Naive thymus-derived CD4-positive, alpha-beta T cell (primary cell): ENCODE data around the gene KCNK17. TPM values are rescaled to one million over a fixed set of nuclear protein-coding genes. Genes with fewer than 3 reads are reported as not detected.

Source experiments
- ATAC-seq: fragments of 150-1000 bp; cut with Tn5 transposase; 2 replicates; pipeline ENCODE4 v1.10.0; 2021; ENCODE audit warnings: mild to moderate bottlenecking, moderate library complexity
- CTCF ChIA-PET: fragments of 350-600 bp; sonication (Branson Sonifier 250); formaldehyde crosslinking; loops from one replicate; lab custom pipeline; 2021; ENCODE audit warnings: antibody characterized with exemption; lab: Charles Lee
- POLR2A ChIA-PET: fragments of 350-600 bp; sonication (Branson Sonifier 250); formaldehyde crosslinking; loops from one replicate; lab custom pipeline; 2021; ENCODE audit warnings: antibody characterized with exemption, inconsistent platforms; lab: Charles Lee
- DNase-seq, 9 donors: peaks; one replicate each; pipeline versions ENCODE4 v3.0.0 to v3.0.0-alpha.2; 2020 to 2022; ENCODE audit warnings: mixed read lengths in 1 of 9
- H3K27ac ChIP-seq: one replicate; pipeline ENCODE4 v1.7.0; 2013; ENCODE audit warnings: mild to moderate bottlenecking, low read depth, low read length, moderate library complexity
- H3K27me3 ChIP-seq, 2 donors: one replicate each; pipeline ENCODE4 v1.7.0; 2013; ENCODE audit warnings: low read length in 2 of 2, mild to moderate bottlenecking in 2 of 2, moderate library complexity in 2 of 2; ENCODE audit not compliant: control insufficient read depth in 2 of 2, insufficient read depth in 2 of 2
- H3K36me3 ChIP-seq, 3 experiments: 1 replicate in 2 of 3; 2 replicates in 1 of 3; pipeline ENCODE4 v1.7.0; 2013; ENCODE audit warnings: low read length in 3 of 3, mild to moderate bottlenecking in 3 of 3, moderate library complexity in 1 of 3; ENCODE audit not compliant: insufficient read depth in 3 of 3, control insufficient read depth in 2 of 3
- H3K4me1 ChIP-seq, 2 donors: one replicate each; pipeline ENCODE4 v1.7.0; 2013; ENCODE audit warnings: low read length in 2 of 2, mild to moderate bottlenecking in 2 of 2, moderate library complexity in 1 of 2; ENCODE audit not compliant: control insufficient read depth in 2 of 2, insufficient read depth in 2 of 2
- H3K4me3 ChIP-seq: 2 replicates; pipeline ENCODE4 v1.7.0; 2013; ENCODE audit warnings: mild to moderate bottlenecking, low read length
- H3K9me3 ChIP-seq, 3 experiments: 1 replicate in 2 of 3; 2 replicates in 1 of 3; pipeline ENCODE4 v1.7.0; 2013; ENCODE audit warnings: low read length in 3 of 3; ENCODE audit not compliant: control insufficient read depth in 2 of 3
- H3K27ac Mint-ChIP-seq, 9 donors: one replicate each; pipeline ENCODE4 v1.8.0; 2020 to 2022; ENCODE audit warnings: mixed read lengths in 9 of 9, mild to moderate bottlenecking in 8 of 9, moderate library complexity in 5 of 9, inconsistent platforms in 2 of 9
- H3K27me3 Mint-ChIP-seq, 5 donors: one replicate each; pipeline ENCODE4 v1.8.0; 2021 to 2022; ENCODE audit warnings: mixed read lengths in 5 of 5, mild to moderate bottlenecking in 1 of 5
- H3K36me3 Mint-ChIP-seq, 5 donors: one replicate each; pipeline ENCODE4 v1.8.0; 2020 to 2022; ENCODE audit warnings: mixed read lengths in 5 of 5, mild to moderate bottlenecking in 3 of 5, inconsistent platforms in 1 of 5
- H3K4me1 Mint-ChIP-seq, 7 donors: one replicate each; pipeline ENCODE4 v1.8.0; 2020 to 2022; ENCODE audit warnings: mixed read lengths in 7 of 7, mild to moderate bottlenecking in 3 of 7, inconsistent platforms in 1 of 7
- H3K4me3 Mint-ChIP-seq, 10 donors: one replicate each; pipeline ENCODE4 v1.8.0; 2020 to 2022; ENCODE audit warnings: mild to moderate bottlenecking in 10 of 10, mixed read lengths in 10 of 10, moderate library complexity in 6 of 10, inconsistent platforms in 2 of 10
- H3K9me3 Mint-ChIP-seq, 11 donors: one replicate each; pipeline ENCODE4 v1.8.0; 2020 to 2022; ENCODE audit warnings: mixed read lengths in 11 of 11, mild to moderate bottlenecking in 4 of 11, inconsistent platforms in 1 of 11, moderate library complexity in 1 of 11
- intact Hi-C, 2 donors: fragments of 100-400 bp; cut with micrococcal nuclease; formaldehyde crosslinking; loops; one replicate each; pipeline ENCODE4 v1.15.1; 2023
- polyA plus RNA-seq, 2 donors: library from polyadenylated mRNA; unstranded; fragments of 300-500 nt; fragmentation: Illumina TruSeq; gene quantifications; one replicate each; pipeline ENCODE4 v1.2.3, GENCODE V29; 2021
- total RNA-seq, 6 experiments: library from RNA in 5 of 6; stranded (reverse) in 5 of 6; gene quantifications; 1 replicate in 5 of 6; 2 replicates in 1 of 6; pipeline ENCODE4 v1.2.3 and lab custom pipeline; 2021 to 2026

Gene KCNK17
- total and polyA plus RNA-seq, 7 experiments from 2014 or later, result 0.72 TPM; not detected in 6

DNA sequence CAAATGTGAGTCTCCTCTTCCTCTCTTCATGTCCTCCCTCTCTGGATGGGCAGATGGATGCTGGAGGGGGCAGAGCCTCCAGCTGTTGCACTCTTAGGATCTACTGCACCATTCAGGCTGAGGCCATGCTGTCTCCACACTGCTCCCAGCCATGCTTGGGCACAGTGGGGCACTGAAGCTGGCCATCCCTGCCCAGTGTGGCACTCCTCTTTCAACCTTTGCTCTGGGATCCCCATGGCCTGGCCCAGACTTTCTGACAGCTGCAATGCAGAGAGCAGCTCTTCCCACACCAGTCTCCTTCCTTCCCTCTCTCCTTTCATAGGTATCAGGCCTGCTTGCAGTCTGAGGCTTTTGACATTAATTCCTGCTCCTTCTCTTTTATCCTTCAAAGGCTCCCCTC lies 9.3 kb downstream of the KCNK17 start:
- Mint-ChIP-seq H3K4me1 (peaks cover 0 to 9% (median 4%) of the 10 kb centered on the region in 7 donors), H3K27me3 (peaks cover 0 to 8% (median under 1%) of the 10 kb centered on the region in 5 donors), H3K4me3 (no peak overlapping the region), H3K27ac (peak overlapping the region in 1 of 9 donors; percentile 48), H3K36me3 (no peaks in the 10 kb centered on the region), H3K9me3 (peaks cover 0 to 2% (median 0%) of the 10 kb centered on the region in 11 donors)
- no peak overlapping the region for H3K27ac ChIP-seq
- H3K4me3 ChIP-seq, result no peak overlapping the region
- ChIA-PET POLR2A (no interaction called here), CTCF (interaction anchor here (1.0 to 1.2 kb wide), 5 partner anchors 138 to 435 kb away, joined by 3 to 5 read pairs (median 3); no protein-coding TSS in a partner anchor)
- no peaks in the 10 kb centered on the region for H3K9me3 ChIP-seq
- DNase-seq, result no peak
- no peaks in the 10 kb centered on the region for H3K27me3 ChIP-seq
- no peaks in the 10 kb centered on the region for H3K4me1 ChIP-seq
- H3K36me3 ChIP-seq, result no peaks in the 10 kb centered on the region
- no peak for ATAC-seq
- intact Hi-C loops, result no loop called here

DNA sequence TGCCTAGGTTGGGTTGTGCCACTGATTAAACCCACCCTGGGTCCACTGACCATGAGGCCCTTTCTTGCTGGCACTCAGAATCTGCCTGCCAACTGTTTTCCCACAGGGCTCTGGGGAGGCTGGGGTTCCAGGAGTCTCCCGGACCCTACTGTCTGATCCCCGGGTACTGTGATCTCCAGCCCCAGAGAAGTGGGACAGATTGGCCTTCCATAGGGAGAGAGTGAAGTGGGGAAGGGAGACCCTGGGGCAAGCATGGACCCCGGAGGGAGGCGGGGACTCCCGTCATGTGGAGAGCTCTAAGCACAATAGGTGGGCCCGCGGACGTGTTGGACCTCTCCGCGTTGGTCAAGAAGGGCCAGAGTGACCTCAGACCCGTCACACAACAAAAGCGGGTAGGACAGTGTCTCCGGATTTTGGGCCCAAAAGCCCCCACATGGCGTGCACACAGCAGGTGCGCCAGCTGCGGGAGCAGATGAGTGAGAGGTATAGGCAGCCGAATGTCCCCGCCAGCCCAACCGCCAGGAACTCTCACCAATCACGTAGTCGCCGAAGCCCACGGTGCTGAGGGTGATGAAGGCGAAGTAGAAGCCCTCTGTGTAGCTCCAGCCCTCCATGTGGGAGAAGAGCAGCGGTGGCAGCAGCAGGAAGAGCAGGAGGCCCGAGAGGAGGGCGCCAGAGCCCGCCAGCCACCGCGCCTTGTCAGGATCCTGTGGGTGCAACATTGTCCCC lies 10.6 kb downstream of the KCNK17 start:
- H3K9me3 ChIP-seq, result no peaks in the 10 kb centered on the region
- H3K9me3 Mint-ChIP-seq, result peaks cover 0 to 2% (median 0%) of the 10 kb centered on the region in 11 donors
- no peaks in the 10 kb centered on the region for H3K36me3 Mint-ChIP-seq
- H3K27ac ChIP-seq, result no peak overlapping the region
- peaks cover 0 to 9% (median 4%) of the 10 kb centered on the region in 7 donors for H3K4me1 Mint-ChIP-seq
- ChIA-PET POLR2A (interaction anchor here (1.2 kb wide), 1 partner anchor 427 kb away, joined by 4 read pairs; no protein-coding TSS in a partner anchor), CTCF (interaction anchor here (0.7 to 3.2 kb wide), 13 partner anchors 17 to 432 kb away, joined by 3 to 26 read pairs (median 7); no protein-coding TSS in a partner anchor)
- DNase-seq, result no peak
- no peaks in the 10 kb centered on the region for H3K4me1 ChIP-seq
- H3K4me3 ChIP-seq, result no peak overlapping the region
- peak overlapping the region in 1 of 10 donors; percentile 80 for H3K4me3 Mint-ChIP-seq
- ATAC-seq, result no peak
- intact Hi-C loops, result loop anchor here (1.0 kb wide), 9 partner anchors 74 to 431 kb away; partner anchors contain the start of gene KCNK5 (in 1 of the 2)
- H3K27me3 ChIP-seq, result no peaks in the 10 kb centered on the region
- peaks cover 0 to 6% (median 0%) of the 10 kb centered on the region in 5 donors for H3K27me3 Mint-ChIP-seq
- H3K36me3 ChIP-seq, result no peaks in the 10 kb centered on the region
- peak overlapping the region in 1 of 9 donors; percentile 22 for H3K27ac Mint-ChIP-seq

DNA sequence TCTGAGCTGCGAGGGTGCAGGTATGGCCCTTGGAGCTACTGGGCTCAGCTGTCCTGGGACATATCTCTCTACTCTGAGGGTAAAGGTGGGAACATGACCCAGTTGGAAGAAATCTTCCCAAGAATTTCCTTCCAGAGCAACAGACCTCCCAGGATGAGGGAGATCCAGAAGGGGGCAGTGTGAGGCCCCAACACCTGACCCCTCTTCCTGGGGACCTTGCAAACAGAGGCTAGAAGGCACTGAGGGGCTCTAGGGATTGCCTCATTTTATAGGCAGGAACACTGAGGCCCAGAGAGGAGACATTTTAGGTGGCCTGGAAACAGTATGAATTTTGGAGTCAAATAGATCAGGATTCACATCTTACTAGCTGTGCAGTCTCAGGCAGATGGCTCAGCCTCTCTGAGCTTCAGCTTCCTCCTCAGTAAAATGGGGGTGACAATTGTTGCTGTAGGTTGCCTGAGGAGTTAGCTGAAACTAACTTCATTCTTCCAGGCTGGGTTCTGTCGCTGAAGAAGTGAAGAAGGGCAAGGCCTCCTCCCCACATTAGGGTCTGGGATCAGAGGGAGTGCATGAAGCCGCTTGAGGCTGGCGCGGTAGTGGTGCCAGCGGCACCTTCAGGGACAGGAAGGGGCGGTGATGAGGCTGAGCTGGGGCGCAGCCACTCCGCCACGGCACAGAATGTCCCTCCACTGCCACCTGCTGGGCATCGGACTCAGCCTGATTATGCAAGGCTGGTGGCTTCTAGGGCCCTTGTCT lies 11.4 kb downstream of the KCNK17 start:
- DNase-seq, result peak; percentile 60 to 86 (median 79)
- intact Hi-C loops, result loop anchor here (1.0 kb wide), 9 partner anchors 74 to 431 kb away; partner anchors contain the start of gene KCNK5 (in 1 of the 2)
- H3K27me3 Mint-ChIP-seq, result peaks cover 0 to 6% (median 0%) of the 10 kb centered on the region in 5 donors
- H3K4me3 Mint-ChIP-seq, result peak overlapping the region; percentile 28 to 86 (median 76)
- H3K36me3 ChIP-seq, result no peaks in the 10 kb centered on the region
- ATAC-seq, result peak; percentile 94
- no peak overlapping the region for H3K27ac ChIP-seq
- H3K4me1 Mint-ChIP-seq, result peaks cover 0 to 9% (median 4%) of the 10 kb centered on the region in 7 donors
- H3K27ac Mint-ChIP-seq, result peak overlapping the region in 3 of 9 donors; percentile 16 to 48 (median 18)
- H3K9me3 ChIP-seq, result no peaks in the 10 kb centered on the region
- H3K9me3 Mint-ChIP-seq, result peaks cover 0 to 2% (median 0%) of the 10 kb centered on the region in 11 donors
- H3K36me3 Mint-ChIP-seq, result no peaks in the 10 kb centered on the region
- CTCF ChIA-PET, result interaction anchor here (0.7 to 3.2 kb wide), 14 partner anchors 18 to 432 kb away, joined by 3 to 26 read pairs (median 6); no protein-coding TSS in a partner anchor
- H3K4me3 ChIP-seq, result peak overlapping the region; percentile 45
- POLR2A ChIA-PET, result interaction anchor here (0.7 to 1.2 kb wide), 2 partner anchors 39 to 426 kb away, joined by 3 to 4 read pairs; no protein-coding TSS in a partner anchor
- no peaks in the 10 kb centered on the region for H3K4me1 ChIP-seq
- H3K27me3 ChIP-seq, result no peaks in the 10 kb centered on the region

DNA sequence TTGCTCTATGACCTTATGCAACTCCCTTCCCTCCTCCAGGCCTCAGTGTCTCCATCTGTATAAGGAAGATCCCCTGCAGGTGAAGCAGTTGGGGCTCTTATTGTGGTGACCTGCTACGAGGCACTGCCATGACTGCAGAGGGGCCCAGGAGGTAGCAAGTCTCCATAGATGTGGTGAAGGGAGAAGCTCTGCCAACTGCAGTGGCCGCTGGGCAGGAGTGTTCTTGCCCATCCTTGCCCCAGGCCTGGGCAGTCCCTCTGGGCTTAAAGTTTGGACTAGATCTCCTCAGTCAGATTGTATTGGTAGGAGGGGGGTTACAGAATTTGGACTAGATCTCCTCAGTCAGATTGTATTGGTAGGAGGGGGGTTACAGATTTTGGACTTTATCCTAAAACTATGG lies 12.2 kb downstream of the KCNK17 start:
- POLR2A ChIA-PET, result no interaction called here
- CTCF ChIA-PET, result interaction anchor here (1.0 to 3.2 kb wide), 8 partner anchors 19 to 431 kb away, joined by 3 to 26 read pairs (median 8); no protein-coding TSS in a partner anchor
- DNase-seq, result no peak
- no peak for ATAC-seq
- intact Hi-C loops, result no loop called here
- Histone ChIP-seq H3K27me3 (no peaks in the 10 kb centered on the region), H3K4me1 (no peaks in the 10 kb centered on the region), H3K4me3 (no peak overlapping the region), H3K27ac (no peak overlapping the region), H3K36me3 (no peaks in the 10 kb centered on the region), H3K9me3 (no peaks in the 10 kb centered on the region)
- Mint-ChIP-seq H3K27ac (no peak overlapping the region), H3K36me3 (no peaks in the 10 kb centered on the region), H3K9me3 (peaks cover 0 to 2% (median 0%) of the 10 kb centered on the region in 11 donors), H3K4me1 (peaks cover 0 to 9% (median 4%) of the 10 kb centered on the region in 7 donors), H3K27me3 (peaks cover 0 to 6% (median 0%) of the 10 kb centered on the region in 5 donors), H3K4me3 (peak overlapping the region in 1 of 10 donors; percentile 86)

DNA sequence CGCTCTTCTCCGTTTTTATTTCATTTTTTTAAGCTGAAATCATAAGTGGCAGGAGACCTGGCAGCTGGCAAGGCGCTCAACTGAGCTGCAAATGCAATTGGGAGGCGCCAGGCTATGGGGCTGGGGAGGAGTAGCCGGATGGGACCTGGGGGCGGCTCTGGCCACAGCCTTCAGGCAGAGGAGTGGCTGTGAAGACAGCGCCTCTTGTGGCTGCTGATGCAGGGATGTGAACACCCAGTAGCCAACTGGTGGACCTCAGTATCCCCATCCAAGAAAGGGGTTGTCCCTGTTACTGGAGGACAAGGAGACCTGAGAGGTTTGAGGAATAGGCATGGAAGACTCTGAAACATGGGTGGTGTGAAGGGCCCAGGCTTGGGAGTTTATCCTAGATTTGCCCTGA lies 12.6 kb downstream of the KCNK17 start:
- CTCF ChIA-PET, result interaction anchor here (2.0 to 3.2 kb wide), 3 partner anchors 305 to 430 kb away, joined by 8 to 26 read pairs (median 19); no protein-coding TSS in a partner anchor
- H3K4me1 ChIP-seq, result no peaks in the 10 kb centered on the region
- Mint-ChIP-seq H3K27ac (no peak overlapping the region), H3K27me3 (peaks cover 0 to 6% (median 0%) of the 10 kb centered on the region in 5 donors), H3K4me3 (no peak overlapping the region), H3K9me3 (peaks cover 0 to 2% (median 0%) of the 10 kb centered on the region in 11 donors), H3K36me3 (no peaks in the 10 kb centered on the region), H3K4me1 (peaks cover 0 to 9% (median 4%) of the 10 kb centered on the region in 7 donors)
- intact Hi-C loops, result no loop called here
- no peak overlapping the region for H3K4me3 ChIP-seq
- no peak for DNase-seq
- no peak overlapping the region for H3K27ac ChIP-seq
- POLR2A ChIA-PET, result no interaction called here
- ATAC-seq, result no peak
- H3K36me3 ChIP-seq, result no peaks in the 10 kb centered on the region
- no peaks in the 10 kb centered on the region for H3K27me3 ChIP-seq
- H3K9me3 ChIP-seq, result no peaks in the 10 kb centered on the region

DNA sequence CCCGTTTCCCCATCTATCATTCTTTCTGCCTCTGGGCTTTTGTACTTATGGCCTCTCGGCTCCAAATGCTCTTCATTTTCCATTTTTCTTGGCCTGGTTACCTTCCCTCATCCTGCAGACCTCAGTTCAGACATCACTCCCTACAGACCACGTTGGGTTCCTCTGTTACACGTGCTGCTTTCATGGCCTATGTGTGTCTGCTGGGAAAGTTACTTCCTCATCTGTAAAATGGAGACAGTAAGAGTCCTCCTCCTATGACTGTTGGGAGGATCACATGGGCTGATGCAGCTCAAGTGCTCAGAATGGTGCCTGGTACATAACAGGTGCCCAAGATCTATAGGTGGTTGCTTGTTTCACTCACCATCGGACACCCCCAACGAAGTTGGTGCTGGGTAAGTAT lies 13.5 kb downstream of the KCNK17 start:
- ATAC-seq, result no peak
- no peaks in the 10 kb centered on the region for H3K4me1 ChIP-seq
- no peak overlapping the region for H3K4me3 ChIP-seq
- no peaks in the 10 kb centered on the region for H3K36me3 Mint-ChIP-seq
- intact Hi-C loops, result no loop called here
- POLR2A ChIA-PET, result no interaction called here
- peak overlapping the region in 1 of 9 donors; percentile 59 for H3K27ac Mint-ChIP-seq
- no peak overlapping the region for H3K27ac ChIP-seq
- peaks cover 0 to 6% (median 0%) of the 10 kb centered on the region in 5 donors for H3K27me3 Mint-ChIP-seq
- H3K4me1 Mint-ChIP-seq, result peaks cover 0 to 9% (median 4%) of the 10 kb centered on the region in 7 donors
- no peaks in the 10 kb centered on the region for H3K27me3 ChIP-seq
- DNase-seq, result no peak
- CTCF ChIA-PET, result no interaction called here
- H3K9me3 ChIP-seq, result no peaks in the 10 kb centered on the region
- no peak overlapping the region for H3K4me3 Mint-ChIP-seq
- H3K36me3 ChIP-seq, result no peaks in the 10 kb centered on the region
- peaks cover 0 to 2% (median 0%) of the 10 kb centered on the region in 11 donors for H3K9me3 Mint-ChIP-seq
